ENCODE results near the gene OTOF.

DNA sequence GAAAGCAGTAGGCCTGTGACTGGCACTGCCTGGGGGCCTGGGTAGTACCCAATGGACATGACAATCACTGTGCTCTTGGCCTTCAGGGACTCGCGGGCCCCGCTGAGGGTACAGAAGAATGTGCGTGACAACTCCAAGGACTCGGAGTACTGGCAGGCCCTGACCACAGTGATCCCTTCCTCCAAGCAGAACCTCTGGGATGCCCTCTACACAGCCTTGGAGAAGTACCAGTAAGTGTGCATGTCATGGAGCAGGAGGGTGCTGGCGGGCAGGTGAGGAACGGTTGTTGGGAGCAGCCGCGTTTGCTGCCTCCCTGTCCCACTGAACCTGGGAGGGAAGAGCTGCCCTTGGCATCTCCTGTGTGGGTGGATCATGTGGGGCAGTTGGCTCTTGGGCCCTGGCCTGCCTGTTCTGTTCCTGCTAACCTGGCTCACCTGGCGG lies 23.3 kb downstream of the OTOF start:
- TF ChIP-seq, protein P1, sequence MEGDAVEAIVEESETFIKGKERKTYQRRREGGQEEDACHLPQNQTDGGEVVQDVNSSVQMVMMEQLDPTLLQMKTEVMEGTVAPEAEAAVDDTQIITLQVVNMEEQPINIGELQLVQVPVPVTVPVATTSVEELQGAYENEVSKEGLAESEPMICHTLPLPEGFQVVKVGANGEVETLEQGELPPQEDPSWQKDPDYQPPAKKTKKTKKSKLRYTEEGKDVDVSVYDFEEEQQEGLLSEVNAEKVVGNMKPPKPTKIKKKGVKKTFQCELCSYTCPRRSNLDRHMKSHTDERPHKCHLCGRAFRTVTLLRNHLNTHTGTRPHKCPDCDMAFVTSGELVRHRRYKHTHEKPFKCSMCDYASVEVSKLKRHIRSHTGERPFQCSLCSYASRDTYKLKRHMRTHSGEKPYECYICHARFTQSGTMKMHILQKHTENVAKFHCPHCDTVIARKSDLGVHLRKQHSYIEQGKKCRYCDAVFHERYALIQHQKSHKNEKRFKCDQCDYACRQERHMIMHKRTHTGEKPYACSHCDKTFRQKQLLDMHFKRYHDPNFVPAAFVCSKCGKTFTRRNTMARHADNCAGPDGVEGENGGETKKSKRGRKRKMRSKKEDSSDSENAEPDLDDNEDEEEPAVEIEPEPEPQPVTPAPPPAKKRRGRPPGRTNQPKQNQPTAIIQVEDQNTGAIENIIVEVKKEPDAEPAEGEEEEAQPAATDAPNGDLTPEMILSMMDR (conservative IDR thresholded peaks at IDR 0.05) = no peak
- no peak for TF ChIP-seq ZFX (IDR thresholded peaks at IDR 0.05)

Data from C4-2B (cell line).